ENCODE measurements around the gene IL17REL.

The IL17REL gene

DNA sequence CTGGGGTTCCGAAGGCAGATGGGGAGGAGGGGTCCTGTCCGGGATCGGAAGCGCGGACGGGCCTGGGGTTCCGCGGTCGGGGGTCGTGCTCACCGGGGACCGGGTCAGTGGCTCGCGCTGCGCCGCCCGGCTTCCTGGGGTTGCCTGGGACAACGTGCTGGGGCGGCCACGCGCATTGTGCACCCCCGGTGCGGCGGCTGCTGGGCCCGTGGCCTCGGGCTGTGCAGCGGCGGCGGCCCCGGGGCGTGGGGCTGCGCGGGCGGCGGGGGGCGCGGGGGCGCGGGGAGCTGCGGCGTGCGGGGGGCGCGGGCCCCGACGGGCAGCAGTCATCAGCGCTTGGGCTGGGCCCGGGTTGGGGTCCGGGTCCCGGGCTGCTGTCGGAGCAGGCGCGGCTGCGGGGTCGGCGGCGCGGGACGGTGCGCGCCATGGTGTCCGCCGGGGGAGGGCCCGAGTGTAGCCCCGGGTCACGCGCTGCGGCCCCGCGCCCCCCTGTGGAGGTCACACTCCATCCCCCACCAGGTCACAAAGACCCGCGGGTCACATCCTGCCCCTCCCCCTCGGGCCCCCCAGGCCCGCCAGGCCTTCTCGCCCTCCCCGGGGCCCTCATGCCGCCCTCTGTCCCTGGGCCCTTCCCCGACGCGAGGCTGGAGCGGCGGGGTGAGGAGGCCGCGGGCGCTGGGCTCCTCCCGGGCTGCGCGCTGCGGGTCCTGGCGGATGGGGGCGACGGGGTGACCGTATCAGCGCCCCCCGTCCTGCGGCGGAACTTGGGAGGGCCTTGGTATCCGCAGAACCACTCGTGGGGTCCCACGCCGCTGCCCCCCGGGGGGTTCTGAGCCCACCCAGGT is 45.7 kb upstream of the IL17REL start, which contains the start of gene TTLL8:
TSS of gene TTLL8 (minus strand) at position 238 of the 845 bp plus-strand sequence.
- no peaks in the 10 kb centered on the region for H3K9me3 ChIP-seq (ENCODE audit: insufficient read depth, low read depth, low read length)
- no peaks in the 10 kb centered on the region for H3K79me2 ChIP-seq (ENCODE audit: insufficient read depth, low read length)
- no peaks in the 10 kb centered on the region for H3K27me3 ChIP-seq (ENCODE audit: insufficient read depth, low read length, poor library complexity, severe bottlenecking)
- H3K36me3 ChIP-seq (ENCODE audit: insufficient read depth, low read length), result no peaks in the 10 kb centered on the region
- no peak within 1 kb of the TSS for H3K4me3 ChIP-seq (ENCODE audit: low read length, poor library complexity, severe bottlenecking)
- H3K9me2 ChIP-seq (replicated peaks; ENCODE audit: low read depth, low read length), result no peaks in the 10 kb centered on the region
- H3K9ac ChIP-seq (ENCODE audit: low read depth, low read length, poor library complexity, severe bottlenecking), result no peak within 1 kb of the TSS
- TF ChIP-seq, protein P1, sequence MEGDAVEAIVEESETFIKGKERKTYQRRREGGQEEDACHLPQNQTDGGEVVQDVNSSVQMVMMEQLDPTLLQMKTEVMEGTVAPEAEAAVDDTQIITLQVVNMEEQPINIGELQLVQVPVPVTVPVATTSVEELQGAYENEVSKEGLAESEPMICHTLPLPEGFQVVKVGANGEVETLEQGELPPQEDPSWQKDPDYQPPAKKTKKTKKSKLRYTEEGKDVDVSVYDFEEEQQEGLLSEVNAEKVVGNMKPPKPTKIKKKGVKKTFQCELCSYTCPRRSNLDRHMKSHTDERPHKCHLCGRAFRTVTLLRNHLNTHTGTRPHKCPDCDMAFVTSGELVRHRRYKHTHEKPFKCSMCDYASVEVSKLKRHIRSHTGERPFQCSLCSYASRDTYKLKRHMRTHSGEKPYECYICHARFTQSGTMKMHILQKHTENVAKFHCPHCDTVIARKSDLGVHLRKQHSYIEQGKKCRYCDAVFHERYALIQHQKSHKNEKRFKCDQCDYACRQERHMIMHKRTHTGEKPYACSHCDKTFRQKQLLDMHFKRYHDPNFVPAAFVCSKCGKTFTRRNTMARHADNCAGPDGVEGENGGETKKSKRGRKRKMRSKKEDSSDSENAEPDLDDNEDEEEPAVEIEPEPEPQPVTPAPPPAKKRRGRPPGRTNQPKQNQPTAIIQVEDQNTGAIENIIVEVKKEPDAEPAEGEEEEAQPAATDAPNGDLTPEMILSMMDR (conservative IDR thresholded peaks at IDR 0.05; ENCODE audit: low read length), result no peak
- no peak for TF ChIP-seq EZH2phosphoT487 (IDR thresholded peaks at IDR 0.05; ENCODE audit: borderline replicate concordance)
- no peaks in the 10 kb centered on the region for H4K20me1 ChIP-seq (ENCODE audit: insufficient read depth, low read length, poor library complexity, severe bottlenecking)
- H2AFZ ChIP-seq (ENCODE audit: low read length), result no peak within 1 kb of the TSS
- H3F3A ChIP-seq (ENCODE audit: low read depth), result no peaks in the 10 kb centered on the region
- no peaks in the 10 kb centered on the region for H3K4me1 ChIP-seq (ENCODE audit: insufficient read depth, low read length, poor library complexity, severe bottlenecking)
- H3K4me2 ChIP-seq (ENCODE audit: low read depth, low read length, poor library complexity, severe bottlenecking), result no peak within 1 kb of the TSS

DNA sequence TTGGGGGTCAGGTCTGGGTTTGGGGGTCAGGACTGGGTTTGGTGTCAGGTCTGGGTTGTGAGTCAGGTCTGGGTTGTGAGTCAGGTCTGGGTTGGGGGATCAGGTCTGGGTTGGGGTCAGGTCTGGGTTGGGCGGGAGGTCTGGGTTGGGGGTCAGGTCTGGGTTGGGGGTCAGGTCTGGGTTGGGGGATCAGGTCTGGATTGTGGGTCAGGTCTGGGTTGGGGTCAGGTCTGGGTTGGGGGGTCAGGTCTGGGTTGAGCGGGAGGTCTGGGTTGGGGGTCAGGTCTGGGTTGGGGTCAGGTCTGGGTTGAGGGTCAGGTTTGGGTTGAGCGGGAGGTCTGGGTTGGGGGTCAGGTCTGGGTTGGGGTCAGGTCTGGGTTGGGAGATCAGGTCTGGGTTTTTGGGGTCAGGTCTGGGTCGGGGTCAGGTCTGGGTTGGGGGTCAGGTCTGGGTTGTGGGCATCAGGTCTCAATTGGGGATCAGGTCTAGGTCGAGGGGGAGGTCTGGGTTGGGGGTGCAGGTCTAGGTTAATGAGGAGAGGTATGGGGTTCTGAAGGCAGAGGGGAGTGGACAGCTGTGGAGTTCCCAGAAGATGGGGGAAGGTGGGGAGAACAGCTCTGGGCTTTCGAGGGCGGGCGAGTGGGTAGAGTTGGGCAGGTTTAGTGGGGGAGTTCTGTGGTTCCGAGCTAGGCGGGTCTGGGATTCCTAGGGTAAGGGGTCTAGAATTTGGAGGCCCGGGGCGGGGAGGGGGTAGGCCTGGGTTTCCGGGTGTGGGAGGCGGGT is 44.9 kb upstream of the IL17REL start:
- Histone ChIP-seq H3K36me3 (ENCODE audit: insufficient read depth, low read length) (no peaks in the 10 kb centered on the region), H3K4me3 (ENCODE audit: low read length, poor library complexity, severe bottlenecking) (no peak overlapping the region)
- TF ChIP-seq, protein P1 (conservative IDR thresholded peaks at IDR 0.05; ENCODE audit: low read length), result no peak
- no peak for TF ChIP-seq EZH2phosphoT487 (IDR thresholded peaks at IDR 0.05; ENCODE audit: borderline replicate concordance)

DNA sequence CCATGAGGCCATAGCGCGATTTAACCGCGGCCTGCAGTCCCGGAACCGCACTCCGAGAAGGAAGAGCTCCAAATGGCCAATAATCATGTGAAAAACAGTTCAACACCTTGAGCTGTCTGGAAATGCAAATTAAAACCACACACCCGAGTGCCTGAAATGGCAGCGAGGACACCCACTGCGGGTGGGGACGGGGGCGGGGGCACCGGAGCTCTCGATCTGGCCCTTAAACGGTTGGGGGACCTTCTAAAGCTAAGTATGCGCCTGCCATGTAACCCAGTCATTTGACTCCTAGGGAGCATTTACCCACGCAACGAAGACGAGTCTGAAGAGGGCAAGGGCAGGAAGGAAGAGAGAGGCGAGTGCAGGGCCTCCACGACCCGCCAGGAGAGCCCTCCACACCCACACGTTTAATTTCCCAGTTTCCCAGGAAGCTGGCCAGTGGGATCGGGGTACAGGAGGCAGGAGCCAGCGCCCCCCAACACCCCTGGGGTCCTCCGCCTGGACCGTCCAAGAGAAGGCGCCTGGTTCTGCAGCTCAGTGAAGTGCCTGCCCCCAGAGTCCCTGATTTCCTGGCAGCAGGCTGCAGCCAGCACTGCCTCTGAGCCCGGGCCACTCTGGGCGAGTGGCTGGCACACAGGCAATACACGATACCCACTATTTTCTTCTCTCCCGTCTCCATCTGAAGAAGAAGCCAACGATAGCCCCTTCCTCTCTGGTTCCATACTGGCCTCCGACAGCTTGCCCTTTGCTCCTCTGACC is 43.8 kb upstream of the IL17REL start:
- no peak overlapping the region for H3K9ac ChIP-seq (ENCODE audit: low read depth, low read length, poor library complexity, severe bottlenecking)
- no peaks in the 10 kb centered on the region for H3K4me1 ChIP-seq (ENCODE audit: insufficient read depth, low read length, poor library complexity, severe bottlenecking)
- H3K9me3 ChIP-seq (ENCODE audit: insufficient read depth, low read depth, low read length), result no peaks in the 10 kb centered on the region
- H3K27me3 ChIP-seq (ENCODE audit: insufficient read depth, low read length, poor library complexity, severe bottlenecking), result no peaks in the 10 kb centered on the region
- no peak overlapping the region for H3K4me3 ChIP-seq (ENCODE audit: low read length, poor library complexity, severe bottlenecking)
- H3K36me3 ChIP-seq (ENCODE audit: insufficient read depth, low read length), result no peaks in the 10 kb centered on the region
- H2AFZ ChIP-seq (ENCODE audit: low read length), result no peak overlapping the region
- no peaks in the 10 kb centered on the region for H3K79me2 ChIP-seq (ENCODE audit: insufficient read depth, low read length)
- TF ChIP-seq, protein P1 (conservative IDR thresholded peaks at IDR 0.05; ENCODE audit: low read length), result no peak
- TF ChIP-seq EZH2phosphoT487 (IDR thresholded peaks at IDR 0.05; ENCODE audit: borderline replicate concordance), result no peak
- no peak overlapping the region for H3K4me2 ChIP-seq (ENCODE audit: low read depth, low read length, poor library complexity, severe bottlenecking)
- no peaks in the 10 kb centered on the region for H3K9me2 ChIP-seq (replicated peaks; ENCODE audit: low read depth, low read length)
- no peaks in the 10 kb centered on the region for H3F3A ChIP-seq (ENCODE audit: low read depth)
- H4K20me1 ChIP-seq (ENCODE audit: insufficient read depth, low read length, poor library complexity, severe bottlenecking), result no peaks in the 10 kb centered on the region

More for the DNA sequence above, 44.9 kb upstream of the IL17REL start:
- no peaks in the 10 kb centered on the region for H4K20me1 ChIP-seq (ENCODE audit: insufficient read depth, low read length, poor library complexity, severe bottlenecking)
- H3K27me3 ChIP-seq (ENCODE audit: insufficient read depth, low read length, poor library complexity, severe bottlenecking), result no peaks in the 10 kb centered on the region
- H3K9me3 ChIP-seq (ENCODE audit: insufficient read depth, low read depth, low read length), result no peaks in the 10 kb centered on the region
- no peaks in the 10 kb centered on the region for H3K4me1 ChIP-seq (ENCODE audit: insufficient read depth, low read length, poor library complexity, severe bottlenecking)
- no peak overlapping the region for H3K4me2 ChIP-seq (ENCODE audit: low read depth, low read length, poor library complexity, severe bottlenecking)
- H3K79me2 ChIP-seq (ENCODE audit: insufficient read depth, low read length), result no peaks in the 10 kb centered on the region
- no peak overlapping the region for H2AFZ ChIP-seq (ENCODE audit: low read length)
- no peaks in the 10 kb centered on the region for H3K9me2 ChIP-seq (replicated peaks; ENCODE audit: low read depth, low read length)
- H3F3A ChIP-seq (ENCODE audit: low read depth), result no peaks in the 10 kb centered on the region
- no peak overlapping the region for H3K9ac ChIP-seq (ENCODE audit: low read depth, low read length, poor library complexity, severe bottlenecking)
